Mammary epithelial cell (primary cell): Measurements from ENCODE around the gene EDC4.

Experiments
- CTCF ChIP-seq, 2 donors: IDR thresholded peaks in 1 of 2; conservative IDR thresholded peaks in 1 of 2; 2 replicates each; pipeline ENCODE4 v1.5.1; 2011 to 2012; ENCODE audit warnings: inconsistent platforms in 2 of 2, low read length in 2 of 2, mild to moderate bottlenecking in 2 of 2, control low read depth in 1 of 2, low read depth in 1 of 2; ENCODE audit not compliant: insufficient read depth in 1 of 2; ENCODE audit errors: extremely low read depth in 1 of 2
- EZH2 ChIP-seq: IDR thresholded peaks from 2 replicates; pipeline ENCODE4 v1.6.1; 2012; ENCODE audit warnings: low read length, inconsistent platforms, borderline replicate concordance

GRCh38 chr16:67930678-67931211 is 57.9 kb downstream of the EDC4 start:
- no peak for TF ChIP-seq CTCF (conservative IDR thresholded peaks at IDR 0.05 in 1 of 2, IDR thresholded peaks at IDR 0.05 in 1 of 2; ENCODE audit: extremely low read depth in 1 of 2, insufficient read depth in 1 of 2, low read depth in 1 of 2, low read length in 2 of 2)
- no peak for TF ChIP-seq EZH2
